ENCODE results near the gene TMEM223.

- TF ChIP-seq CTCF (IDR thresholded peaks at IDR 0.05; ENCODE audit: low read depth, low read length) (no peak), EZH2phosphoT487 (IDR thresholded peaks at IDR 0.05; ENCODE audit: low read depth) (no peak)
Observed at GRCh38 chr11:62794201-62794775, 2.5 kb upstream of the TMEM223 start.
